Activated CD4-positive, CD25-positive, alpha-beta regulatory T cell treated with anti-CD3 and anti-CD28 coated beads, Interleukin-2, amount 50 U/mL, for 72 hours (primary cell): Measurements from ENCODE around the gene CNOT6.

ENCODE experiments used
- DNase-seq: peaks from one replicate; pipeline ENCODE4 v3.0.0; 2021

The CNOT6 gene

GRCh38 chr5:180602481-180603075 lies 108.4 kb downstream of the CNOT6 start:
- peak; percentile 5 for DNase-seq

GRCh38 chr5:180603076-180603594 lies 109.0 kb downstream of the CNOT6 start:
- DNase-seq: peak; percentile 15

- no peak for DNase-seq
Measured at GRCh38 chr5:180604271-180604670, 110.1 kb downstream of the CNOT6 start.

GRCh38 chr5:180605554-180606214 lies 111.5 kb downstream of the CNOT6 start:
- peak; percentile 64 for DNase-seq

GRCh38 chr5:180606215-180606785 lies 112.1 kb downstream of the CNOT6 start:
- no peak for DNase-seq

- no peak for DNase-seq
Measured at GRCh38 chr5:180607861-180608571, 113.8 kb downstream of the CNOT6 start.

GRCh38 chr5:180608572-180609310 lies 114.6 kb downstream of the CNOT6 start:
- DNase-seq: no peak

GRCh38 chr5:180609386-180609785 lies 115.2 kb downstream of the CNOT6 start:
- DNase-seq: no peak

GRCh38 chr5:180609817-180610550 lies 115.8 kb downstream of the CNOT6 start:
- DNase-seq: no peak

GRCh38 chr5:180611140-180611850 lies 117.1 kb downstream of the CNOT6 start:
- DNase-seq: no peak

GRCh38 chr5:180612683-180613082 lies 118.5 kb downstream of the CNOT6 start:
- DNase-seq: no peak

GRCh38 chr5:180613188-180613813 lies 119.1 kb downstream of the CNOT6 start:
- no peak for DNase-seq

GRCh38 chr5:180613814-180614188 lies 119.6 kb downstream of the CNOT6 start:
- no peak for DNase-seq

GRCh38 chr5:180618487-180618828 lies 124.3 kb downstream of the CNOT6 start:
- no peak for DNase-seq

- no peak for DNase-seq
Measured at GRCh38 chr5:180618829-180619562, 124.8 kb downstream of the CNOT6 start.

- no peak for DNase-seq
Measured at GRCh38 chr5:180619563-180619915, 125.4 kb downstream of the CNOT6 start.

- DNase-seq: no peak
Measured at GRCh38 chr5:180620014-180620413, 125.8 kb downstream of the CNOT6 start.

GRCh38 chr5:180621311-180621710 lies 127.1 kb downstream of the CNOT6 start:
- no peak for DNase-seq

GRCh38 chr5:180622910-180623309 lies 128.7 kb downstream of the CNOT6 start:
- no peak for DNase-seq

GRCh38 chr5:180623411-180623834 lies 129.2 kb downstream of the CNOT6 start:
- DNase-seq: no peak
